Panc1 (cell line): Measurements from ENCODE around the gene ATOSB. TPM values are rescaled to one million over a fixed set of nuclear protein-coding genes. Genes with fewer than 3 reads are reported as not detected.
"Not testable (repeated sequence)": the region's sequence is repeated elsewhere in the genome, so short reads cannot be mapped to it uniquely, and the experiment has no call there.

ENCODE experiments used
- ATAC-seq: fragments of 200-7000 bp; cut with Tn5 transposase; 2 replicates; pipeline ENCODE4 v1.9.1; 2020; ENCODE audit warnings: mild to moderate bottlenecking, moderate library complexity
- BruUV-seq: library from RNA; stranded (reverse); fragments of 400-500 nt; replicated peaks from 2 replicates; lab custom pipeline; 2021; lab: Mats Ljungman, UMichigan
- CTCF ChIA-PET: fragments of 300-600 bp; sonication (Branson Sonifier 250); formaldehyde crosslinking; loops from one replicate; lab custom pipeline; 2022; ENCODE audit warnings: antibody characterized with exemption; lab: Charles Lee
- POLR2A ChIA-PET: fragments of 300-600 bp; sonication (Branson Sonifier 250); formaldehyde crosslinking; loops from one replicate; lab custom pipeline; 2022; ENCODE audit warnings: antibody characterized with exemption; lab: Charles Lee
- DNase-seq: peaks from one replicate; pipeline ENCODE4 v3.0.0-alpha.2; 2010; ENCODE audit warnings: low read depth, low spot score
- H3K27ac ChIP-seq: 2 replicates; pipeline ENCODE4 v1.5.1; 2011; ENCODE audit warnings: mild to moderate bottlenecking, low read length, inconsistent platforms
- H3K27me3 ChIP-seq: fragments of 200-500 bp; sonication (Bioruptor generic); 2 replicates; pipeline ENCODE4 v1.6.0; 2014; ENCODE audit warnings: low read length, inconsistent platforms; ENCODE audit not compliant: control insufficient read depth, insufficient read depth
- H3K36me3 ChIP-seq: fragments of 200-500 bp; sonication (Bioruptor generic); 2 replicates; pipeline ENCODE4 v1.5.1; 2014; ENCODE audit warnings: inconsistent platforms, mild to moderate bottlenecking, low read length, moderate library complexity; ENCODE audit not compliant: control insufficient read depth, insufficient read depth
- H3K4me1 ChIP-seq: 2 replicates; pipeline ENCODE4 v1.5.1; 2011; ENCODE audit warnings: inconsistent platforms, mild to moderate bottlenecking, low read length, moderate library complexity; ENCODE audit not compliant: control insufficient read depth, insufficient read depth
- H3K4me3 ChIP-seq, 2 experiments: 2 replicates each; pipeline ENCODE4 v1.5.1; 2011 to 2012; ENCODE audit warnings: low read depth in 2 of 2, low read length in 2 of 2, mild to moderate bottlenecking in 2 of 2, inconsistent platforms in 1 of 2, moderate library complexity in 1 of 2
- H3K9me3 ChIP-seq: fragments of 200-500 bp; sonication (Bioruptor generic); 2 replicates; pipeline ENCODE4 v1.5.1; 2014; ENCODE audit warnings: low read depth, mild to moderate bottlenecking, inconsistent platforms, low read length, moderate library complexity; ENCODE audit not compliant: control insufficient read depth, insufficient read depth
- CTCF ChIP-seq: fragments of 450-650 bp; IDR thresholded peaks from 2 replicates; pipeline ENCODE4 v1.5.1; 2017; ENCODE audit warnings: mild to moderate bottlenecking
- POLR2AphosphoS5 ChIP-seq: IDR thresholded peaks from 2 replicates; pipeline ENCODE4 v1.6.1; 2012; ENCODE audit warnings: mild to moderate bottlenecking, low read depth, low read length, moderate library complexity
- REST ChIP-seq, 2 experiments: IDR thresholded peaks; 2 replicates each; pipeline ENCODE4 v1.6.1; 2011 to 2012; ENCODE audit warnings: low read depth in 2 of 2, control low read depth in 1 of 2, low read length in 1 of 2, mild to moderate bottlenecking in 1 of 2, moderate library complexity in 1 of 2; ENCODE audit not compliant: insufficient read depth in 1 of 2
- SIN3A ChIP-seq: IDR thresholded peaks from 2 replicates; pipeline ENCODE4 v1.6.1; 2012; ENCODE audit warnings: low read depth, mild to moderate bottlenecking, low read length, moderate library complexity, borderline replicate concordance; ENCODE audit not compliant: insufficient read depth
- TCF7L2 ChIP-seq: IDR thresholded peaks from 2 replicates; pipeline ENCODE4 v1.6.1; 2011; ENCODE audit warnings: mild to moderate bottlenecking, low read depth, low read length, inconsistent platforms
- in situ Hi-C: cut with HindIII; loops from 2 replicates; pipeline ENCODE4 v1.10.0; 2016; ENCODE audit warnings: low sequenced_read_pairs, low pct_unique_long_range_greater_than_20kb
- intact Hi-C: fragments of 100-400 bp; cut with micrococcal nuclease; formaldehyde crosslinking; loops from one replicate; pipeline ENCODE4 v1.10.0; 2022; ENCODE audit not compliant: unreplicated experiment
- total RNA-seq: library from RNA; stranded (reverse); gene quantifications from one replicate; pipeline ENCODE4 v1.2.1, GENCODE V29; 2021; ENCODE audit not compliant: unreplicated experiment

ATOSB gene
- total RNA-seq, 1 experiment from 2014 or later = 23.6 TPM

- CTCF ChIA-PET = interaction anchor here (0.5 kb wide), 1 partner anchor 23 kb away, joined by 3 read pairs; no protein-coding TSS in a partner anchor
- no TSS peak for BruUV-seq
- intact Hi-C loops = no loop called here
- TF ChIP-seq SIN3A = no peak
- TF ChIP-seq POLR2AphosphoS5 = no peak
- TF ChIP-seq TCF7L2 = no peak
- no peak for TF ChIP-seq CTCF
- POLR2A ChIA-PET = no interaction called here
- Histone ChIP-seq H3K9me3 (no peaks in the 10 kb centered on the region), H3K36me3 (no peaks in the 10 kb centered on the region), H3K27me3 (no peaks in the 10 kb centered on the region), H3K4me3 (no peak overlapping the region), H3K4me1 (no peaks in the 10 kb centered on the region), H3K27ac (no peak overlapping the region)
- in situ Hi-C loops = no loop called here
- DNase-seq = no peak
- no peak for ATAC-seq
Measured at GRCh38 chr9:35156781-35157180, 41.1 kb upstream of the ATOSB start.

- no peak for ATAC-seq
- ChIA-PET POLR2A (interaction anchor here (0.6 kb wide), 1 partner anchor 20 kb away, joined by 4 read pairs; no protein-coding TSS in a partner anchor), CTCF (no interaction called here)
- H3K9me3 ChIP-seq = peaks cover 13% of the 10 kb centered on the region; the same call in 1 of the 2 replicates
- no peak for TF ChIP-seq POLR2AphosphoS5
- no peak for TF ChIP-seq TCF7L2
- TF ChIP-seq REST (IDR thresholded peaks at IDR 0.05; ENCODE audit: insufficient read depth in 1 of 2, low read depth in 2 of 2, low read length in 1 of 2) = no peak
- no peaks in the 10 kb centered on the region for H3K36me3 ChIP-seq
- no TSS peak for BruUV-seq
- DNase-seq = no peak
- H3K27me3 ChIP-seq = no peaks in the 10 kb centered on the region
- in situ Hi-C loops = no loop called here
- no peaks in the 10 kb centered on the region for H3K4me1 ChIP-seq
- no peak overlapping the region for H3K27ac ChIP-seq
- no peak overlapping the region for H3K4me3 ChIP-seq
- intact Hi-C loops = no loop called here
Measured at GRCh38 chr9:35152926-35153325, 37.3 kb upstream of the ATOSB start.

- intact Hi-C loops, BruUV-seq, in situ Hi-C loops, H3K27me3 ChIP-seq, ATAC-seq, H3K36me3 ChIP-seq, H3K4me3 ChIP-seq, H3K4me1 ChIP-seq, CTCF ChIA-PET, H3K27ac ChIP-seq, DNase-seq: not testable (repeated sequence)
- H3K9me3 ChIP-seq = peaks cover 20% of the 10 kb centered on the region; the same call in 1 of the 2 replicates
- POLR2A ChIA-PET = interaction anchor here (0.7 kb wide), 1 partner anchor 66 kb away, joined by 3 read pairs; no protein-coding TSS in a partner anchor
Measured at GRCh38 chr9:35147941-35148563, 32.4 kb upstream of the ATOSB start.
